ENCODE results near the gene SEMA4C. TPM values are rescaled to one million over a fixed set of nuclear protein-coding genes. Genes with fewer than 3 reads are reported as not detected.

Gene SEMA4C
- total RNA-seq, 1 donor from 2014 or later, result 20.6 TPM

DNA sequence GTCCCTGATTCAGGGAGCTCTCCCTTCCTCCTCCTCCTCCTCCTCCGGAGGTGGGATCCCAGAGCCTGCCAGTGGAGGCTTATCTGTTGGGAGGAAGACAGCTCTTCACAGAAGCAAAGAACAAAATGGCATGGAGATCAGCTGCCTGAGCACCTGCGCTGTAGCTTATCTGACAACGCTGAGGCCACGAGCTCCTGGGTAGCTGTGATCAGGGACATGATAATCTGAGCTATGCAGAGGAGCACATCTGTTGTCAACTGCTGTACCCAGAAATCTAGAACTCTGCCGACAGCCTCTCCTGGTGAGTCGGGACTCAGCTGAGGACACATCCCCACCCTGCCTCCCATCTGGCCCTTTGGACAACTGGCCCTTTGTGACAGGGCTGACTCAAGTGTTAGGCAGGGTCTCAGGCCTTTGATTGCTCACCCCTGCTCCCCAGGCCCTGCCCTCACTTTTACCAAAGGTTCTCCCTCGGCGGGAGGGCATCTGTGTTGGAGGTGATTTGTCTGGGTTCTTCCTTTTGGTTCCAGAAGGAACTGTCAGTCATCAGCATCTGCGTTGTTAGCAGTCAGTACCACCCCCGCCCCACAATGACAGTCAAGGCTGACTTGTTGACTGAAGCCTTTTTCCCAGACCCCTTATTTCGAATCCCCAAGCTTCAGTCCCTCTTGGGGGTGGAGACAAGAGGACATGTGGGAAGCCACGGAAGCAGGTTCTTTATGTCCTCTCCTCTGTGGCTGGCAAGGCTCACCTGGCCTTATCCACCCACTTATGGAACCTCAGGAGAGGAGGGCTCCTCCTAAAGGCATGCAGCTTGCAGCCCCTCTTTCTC is 59.7 kb downstream of the SEMA4C start:
- H3K4me1 Mint-ChIP-seq (ENCODE audit: low read depth), result peaks cover 21% of the 10 kb centered on the region
- no peak overlapping the region for H3K4me3 Mint-ChIP-seq
- H3K27ac Mint-ChIP-seq, result no peak overlapping the region
- no peaks in the 10 kb centered on the region for H3K27me3 Mint-ChIP-seq (ENCODE audit: insufficient read depth)
- H3K36me3 Mint-ChIP-seq (ENCODE audit: low read depth), result peaks cover 7% of the 10 kb centered on the region
- H3K9me3 Mint-ChIP-seq, result no peaks in the 10 kb centered on the region
- no peak for DNase-seq (ENCODE audit: low spot score)
- intact Hi-C loops (cut with micrococcal nuclease), result no loop called here

Other genes with a start within 250 kb of the SEMA4C start
- 51.8 and 55.0 TPM in 2 replicates for gene KANSL3, start 231.8 kb downstream of the SEMA4C start, total RNA-seq
- not detected in 2 replicates for gene FER1L5, start 227.3 kb downstream of the SEMA4C start, total RNA-seq
- gene LMAN2L, start 130.0 kb downstream of the SEMA4C start, total RNA-seq, result 5.6 and 6.0 TPM in 2 replicates
- 9.9 and 11.1 TPM in 2 replicates for gene CNNM4, start 109.2 kb downstream of the SEMA4C start, total RNA-seq
- 26.1 and 31.4 TPM in 2 replicates for gene CNNM3, start 53.8 kb downstream of the SEMA4C start, total RNA-seq
- 8.2 and 8.8 TPM in 2 replicates for gene ANKRD23, start 26.1 kb downstream of the SEMA4C start, total RNA-seq
- 40.8 and 41.1 TPM in 2 replicates for gene ANKRD39, start 12.1 kb downstream of the SEMA4C start, total RNA-seq
- gene FAM178B, start 116.5 kb upstream of the SEMA4C start, total RNA-seq, result not detected in 2 replicates
- 18.8 and 22.4 TPM in 2 replicates for gene FAHD2B, start 224.8 kb upstream of the SEMA4C start, total RNA-seq
- gene ANKRD36, start 243.1 kb upstream of the SEMA4C start, total RNA-seq, result 36.7 and 41.9 TPM in 2 replicates

Data from activated T-helper 1 cell treated with anti-CD3 and anti-CD28 coated beads, Interleukin-12 subunit alpha, Interleukin-12 subunit beta, Interleukin-2, Interleukin-4 antibody, amounts not matched to agents 30 ng/mL and 10 ng/mL and 1 ng/mL, durations not matched to agents 14 hours and 24 hours and 36 hours (primary cell).